SK-N-SH treated with all-trans-retinoic acid at 6 μM for 48 hours (cell line): ENCODE data around the gene PMEPA1.

Experiments
- ATAC-seq: fragments of 200-7000 bp; cut with Tn5 transposase; 3 replicates; pipeline ENCODE4 v1.9.1; 2020; ENCODE audit warnings: mild to moderate bottlenecking, moderate library complexity
- ARNTL ChIP-seq: fragments of 450-650 bp; formaldehyde crosslinking; IDR thresholded peaks from 2 replicates; pipeline ENCODE4 v1.5.0; 2020; ENCODE audit warnings: low read depth, mild to moderate bottlenecking, moderate library complexity, borderline replicate concordance
- BACH2 ChIP-seq: fragments of 250-450 bp; sonication (Bioruptor Pico); IDR thresholded peaks from 2 replicates; pipeline ENCODE4 v1.9.0; 2021; ENCODE audit warnings: mild to moderate bottlenecking, borderline replicate concordance
- CREB5 ChIP-seq: fragments of 250-450 bp; sonication (Bioruptor Pico); IDR thresholded peaks from 2 replicates; pipeline ENCODE4 v1.5.1; 2020; ENCODE audit warnings: low read depth, mild to moderate bottlenecking, moderate library complexity
- CSDC2 ChIP-seq: fragments of 250-450 bp; sonication (Bioruptor Pico); IDR thresholded peaks from 2 replicates; pipeline ENCODE4 v1.5.0; 2020; ENCODE audit warnings: mild to moderate bottlenecking, moderate library complexity
- CSRNP3 ChIP-seq: fragments of 250-450 bp; sonication (Bioruptor Pico); IDR thresholded peaks from 2 replicates; pipeline ENCODE4 v1.5.1; 2021; ENCODE audit warnings: mild to moderate bottlenecking, moderate library complexity
- ESRRG ChIP-seq: fragments of 250-450 bp; sonication (Bioruptor Pico); IDR thresholded peaks from 2 replicates; pipeline ENCODE4 v1.6.1; 2021; ENCODE audit warnings: mild to moderate bottlenecking
- GLIS3 ChIP-seq: fragments of 250-450 bp; sonication (Bioruptor Pico); IDR thresholded peaks from 2 replicates; pipeline ENCODE4 v1.5.0; 2020; ENCODE audit warnings: mild to moderate bottlenecking, moderate library complexity
- ISL1 ChIP-seq: fragments of 250-450 bp; sonication (Bioruptor Pico); IDR thresholded peaks from 2 replicates; pipeline ENCODE4 v2.1.2; 2022; ENCODE audit warnings: mild to moderate bottlenecking, moderate library complexity
- OSR1 ChIP-seq: fragments of 250-450 bp; sonication (Bioruptor Pico); IDR thresholded peaks from 2 replicates; pipeline ENCODE4 v1.8.0; 2022; ENCODE audit warnings: moderate library complexity, mild to moderate bottlenecking, inconsistent platforms
- PATZ1 ChIP-seq: fragments of 250-450 bp; sonication (Bioruptor Pico); IDR thresholded peaks from 2 replicates; pipeline ENCODE4 v1.8.0; 2020; ENCODE audit warnings: mild to moderate bottlenecking, moderate library complexity, borderline replicate concordance
- POU6F1 ChIP-seq: fragments of 250-450 bp; sonication (Bioruptor Pico); IDR thresholded peaks from 2 replicates; pipeline ENCODE4 v1.8.0; 2021; ENCODE audit warnings: low read depth, mild to moderate bottlenecking, moderate library complexity, borderline replicate concordance
- PPARA ChIP-seq: fragments of 250-450 bp; sonication (Bioruptor Pico); IDR thresholded peaks from 2 replicates; pipeline ENCODE4 v1.5.0; 2020; ENCODE audit warnings: mild to moderate bottlenecking, borderline replicate concordance
- RARB ChIP-seq: fragments of 250-450 bp; sonication (Bioruptor Pico); IDR thresholded peaks from 2 replicates; pipeline ENCODE4 v1.8.0; 2021; ENCODE audit warnings: mild to moderate bottlenecking, moderate library complexity
- SNAI2 ChIP-seq: fragments of 250-450 bp; sonication (Bioruptor Pico); IDR thresholded peaks from 2 replicates; pipeline ENCODE4 v1.5.0; 2020; ENCODE audit warnings: mild to moderate bottlenecking, moderate library complexity
- TCF4 ChIP-seq: fragments of 250-450 bp; sonication (Bioruptor Pico); IDR thresholded peaks from 2 replicates; pipeline ENCODE4 v1.8.0; 2021; ENCODE audit warnings: mild to moderate bottlenecking, moderate library complexity, borderline replicate concordance
- TOX ChIP-seq: fragments of 250-450 bp; sonication (Bioruptor Pico); IDR thresholded peaks from 2 replicates; pipeline ENCODE4 v1.8.0; 2021; ENCODE audit warnings: mild to moderate bottlenecking, moderate library complexity, borderline replicate concordance
- TSHZ2 ChIP-seq: fragments of 250-450 bp; sonication (Bioruptor Pico); IDR thresholded peaks from 2 replicates; pipeline ENCODE4 v1.5.0; 2020; ENCODE audit warnings: mild to moderate bottlenecking, moderate library complexity
- ZC3H10 ChIP-seq: fragments of 250-450 bp; sonication (Bioruptor Pico); IDR thresholded peaks from 2 replicates; pipeline ENCODE4 v1.5.1; 2021; ENCODE audit warnings: mild to moderate bottlenecking, moderate library complexity
- ZFP3 ChIP-seq: fragments of 250-450 bp; sonication (Bioruptor Pico); IDR thresholded peaks from 2 replicates; pipeline ENCODE4 v1.5.0; 2020; ENCODE audit warnings: mild to moderate bottlenecking, moderate library complexity
- ZFP30 ChIP-seq: fragments of 450-650 bp; formaldehyde crosslinking; IDR thresholded peaks from 2 replicates; pipeline ENCODE4 v1.5.0; 2022; ENCODE audit warnings: mild to moderate bottlenecking, moderate library complexity
- ZNF565 ChIP-seq: fragments of 450-650 bp; formaldehyde crosslinking; conservative IDR thresholded peaks from 2 replicates; pipeline ENCODE4 v1.5.0; 2020; ENCODE audit warnings: low read depth, mild to moderate bottlenecking, moderate library complexity
- ZNF8 ChIP-seq: fragments of 450-650 bp; formaldehyde crosslinking; IDR thresholded peaks from 2 replicates; pipeline ENCODE4 v1.5.0; 2020; ENCODE audit warnings: mild to moderate bottlenecking, moderate library complexity

The PMEPA1 gene

GRCh38 chr20:57671072-57671391 is 38.8 kb downstream of the PMEPA1 start:
- TF ChIP-seq CSDC2 (CRISPR knock-in tag) (no peak), ZFP30 (CRISPR knock-in tag) (no peak), TCF4 (CRISPR knock-in tag) (no peak), POU6F1 (no peak), CSRNP3 (CRISPR knock-in tag) (no peak), TOX (no peak), GLIS3 (CRISPR knock-in tag) (no peak), ZC3H10 (CRISPR knock-in tag) (no peak), SNAI2 (CRISPR knock-in tag) (no peak), ZNF565 (no peak), OSR1 (CRISPR knock-in tag) (no peak), ESRRG (CRISPR knock-in tag) (no peak), ZFP3 (CRISPR knock-in tag) (no peak), TSHZ2 (CRISPR knock-in tag) (no peak), PATZ1 (no peak), CREB5 (no peak), RARB (CRISPR knock-in tag) (no peak), ARNTL (no peak)
- ATAC-seq: no peak

- ATAC-seq: no peak
- no peak for TF ChIP-seq ZFP3 (CRISPR knock-in tag)
- no peak for TF ChIP-seq ISL1 (CRISPR knock-in tag)
- TF ChIP-seq PATZ1: no peak
- no peak for TF ChIP-seq RARB (CRISPR knock-in tag)
- no peak for TF ChIP-seq POU6F1
- no peak for TF ChIP-seq ZNF8
- TF ChIP-seq PPARA (CRISPR knock-in tag): no peak
- no peak for TF ChIP-seq ZC3H10 (CRISPR knock-in tag)
- no peak for TF ChIP-seq BACH2 (CRISPR knock-in tag)
- TF ChIP-seq CSRNP3 (CRISPR knock-in tag): no peak
- no peak for TF ChIP-seq ARNTL
- TF ChIP-seq TSHZ2 (CRISPR knock-in tag): no peak
- no peak for TF ChIP-seq TCF4 (CRISPR knock-in tag)
Observed at GRCh38 chr20:57670288-57671071, 39.3 kb downstream of the PMEPA1 start.
